ENCODE data around the gene ATP1A2. TPM values are rescaled to one million over a fixed set of nuclear protein-coding genes. Genes with fewer than 3 reads are reported as not detected.

ATP1A2 gene
- total RNA-seq, 1 experiment from 2014 or later = 23.2 TPM

- Mint-ChIP-seq H3K36me3 (no peaks in the 10 kb centered on the region), H3K9me3 (no peaks in the 10 kb centered on the region), H3K4me1 (peaks cover 8% of the 10 kb centered on the region), H3K27ac (no peak overlapping the region), H3K27me3 (ENCODE audit: low read depth) (no peaks in the 10 kb centered on the region), H3K4me3 (no peak overlapping the region)
- ChIA-PET CTCF (interaction anchor here (1.2 to 1.6 kb wide), 2 partner anchors 9 to 35 kb away, joined by 5 to 6 read pairs; no protein-coding TSS in a partner anchor), POLR2A (no interaction called here)
- TF ChIP-seq TCF7 (CRISPR knock-in tag; IDR thresholded peaks at IDR 0.05; ENCODE audit: low read depth) (no peak), EMX1 (CRISPR knock-in tag; IDR thresholded peaks at IDR 0.05) (no peak)
- DNase-seq (ENCODE audit: low spot score) (no peak), ATAC-seq (no peak)
Observed at GRCh38 chr1:160158031-160158430, 42.5 kb downstream of the ATP1A2 start.

DNA sequence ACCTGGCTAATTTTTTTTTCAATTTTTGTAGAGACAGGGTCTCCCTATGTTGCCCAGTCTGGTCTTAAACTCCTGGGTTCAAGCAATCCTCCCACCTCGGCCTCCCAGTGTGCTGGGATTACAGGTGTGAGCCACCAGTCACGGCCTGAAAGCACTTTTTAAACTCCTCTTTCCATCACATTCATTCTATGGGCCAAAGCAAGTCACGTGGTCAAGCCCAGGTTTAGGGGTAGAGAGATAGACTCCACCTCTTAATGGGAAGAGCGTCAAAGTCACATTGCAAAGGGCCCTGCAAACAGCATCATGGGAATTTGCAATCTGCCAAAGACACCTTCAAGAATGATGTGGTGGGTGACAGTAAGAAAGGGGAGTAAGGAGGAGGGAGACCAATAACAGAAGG lies 43.0 kb downstream of the ATP1A2 start:
- H3K4me3 Mint-ChIP-seq = no peak overlapping the region
- no peak for DNase-seq (ENCODE audit: low spot score)
- H3K9me3 Mint-ChIP-seq = no peaks in the 10 kb centered on the region
- ChIA-PET POLR2A (no interaction called here), CTCF (interaction anchor here (1.2 to 2.0 kb wide), 4 partner anchors 9 to 93 kb away, joined by 5 to 11 read pairs (median 6); no protein-coding TSS in a partner anchor)
- ATAC-seq = no peak
- no peak overlapping the region for H3K27ac Mint-ChIP-seq
- H3K36me3 Mint-ChIP-seq = no peaks in the 10 kb centered on the region
- H3K27me3 Mint-ChIP-seq (ENCODE audit: low read depth) = no peaks in the 10 kb centered on the region
- TF ChIP-seq ZNF423 (CRISPR knock-in tag; IDR thresholded peaks at IDR 0.05) (no peak), GRHL2 (CRISPR knock-in tag; IDR thresholded peaks at IDR 0.05; ENCODE audit: insufficient replicate concordance, severe bottlenecking) (no peak), JAZF1 (CRISPR knock-in tag; IDR thresholded peaks at IDR 0.05) (no peak), ZNF532 (CRISPR knock-in tag; IDR thresholded peaks at IDR 0.05; ENCODE audit: borderline replicate concordance) (no peak)
- peaks cover 8% of the 10 kb centered on the region for H3K4me1 Mint-ChIP-seq

GRCh38 chr1:160159846-160160245 lies 44.3 kb downstream of the ATP1A2 start:
- H3K36me3 Mint-ChIP-seq = no peaks in the 10 kb centered on the region
- H3K9me3 Mint-ChIP-seq = no peaks in the 10 kb centered on the region
- peaks cover 8% of the 10 kb centered on the region for H3K4me1 Mint-ChIP-seq
- POLR2A ChIA-PET = no interaction called here
- no peaks in the 10 kb centered on the region for H3K27me3 Mint-ChIP-seq (ENCODE audit: low read depth)
- H3K4me3 Mint-ChIP-seq = no peak overlapping the region
- H3K27ac Mint-ChIP-seq = no peak overlapping the region
- TF ChIP-seq, protein P1, sequence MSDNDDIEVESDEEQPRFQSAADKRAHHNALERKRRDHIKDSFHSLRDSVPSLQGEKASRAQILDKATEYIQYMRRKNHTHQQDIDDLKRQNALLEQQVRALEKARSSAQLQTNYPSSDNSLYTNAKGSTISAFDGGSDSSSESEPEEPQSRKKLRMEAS (CRISPR knock-in tag; IDR thresholded peaks at IDR 0.05) = no peak
- TF ChIP-seq NR2C2 (CRISPR knock-in tag; IDR thresholded peaks at IDR 0.05) (no peak), STAT6 (CRISPR knock-in tag; conservative IDR thresholded peaks at IDR 0.05; ENCODE audit: low read depth) (no peak), TEAD4 (CRISPR knock-in tag; IDR thresholded peaks at IDR 0.05) (no peak), ELF4 (CRISPR knock-in tag; IDR thresholded peaks at IDR 0.05; ENCODE audit: low read depth) (no peak), JUN (CRISPR knock-in tag; IDR thresholded peaks at IDR 0.05) (no peak), NFATC4 (CRISPR knock-in tag; IDR thresholded peaks at IDR 0.05) (no peak), NFYB (CRISPR knock-in tag; conservative IDR thresholded peaks at IDR 0.05; ENCODE audit: low read depth) (no peak), GRHL2 (CRISPR knock-in tag; IDR thresholded peaks at IDR 0.05; ENCODE audit: insufficient replicate concordance, severe bottlenecking) (no peak)
- TF ChIP-seq, protein P2, sequence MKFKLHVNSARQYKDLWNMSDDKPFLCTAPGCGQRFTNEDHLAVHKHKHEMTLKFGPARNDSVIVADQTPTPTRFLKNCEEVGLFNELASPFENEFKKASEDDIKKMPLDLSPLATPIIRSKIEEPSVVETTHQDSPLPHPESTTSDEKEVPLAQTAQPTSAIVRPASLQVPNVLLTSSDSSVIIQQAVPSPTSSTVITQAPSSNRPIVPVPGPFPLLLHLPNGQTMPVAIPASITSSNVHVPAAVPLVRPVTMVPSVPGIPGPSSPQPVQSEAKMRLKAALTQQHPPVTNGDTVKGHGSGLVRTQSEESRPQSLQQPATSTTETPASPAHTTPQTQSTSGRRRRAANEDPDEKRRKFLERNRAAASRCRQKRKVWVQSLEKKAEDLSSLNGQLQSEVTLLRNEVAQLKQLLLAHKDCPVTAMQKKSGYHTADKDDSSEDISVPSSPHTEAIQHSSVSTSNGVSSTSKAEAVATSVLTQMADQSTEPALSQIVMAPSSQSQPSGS (CRISPR knock-in tag; IDR thresholded peaks at IDR 0.05; ENCODE audit: borderline replicate concordance, low read depth) = no peak
- TF ChIP-seq, protein P3, sequence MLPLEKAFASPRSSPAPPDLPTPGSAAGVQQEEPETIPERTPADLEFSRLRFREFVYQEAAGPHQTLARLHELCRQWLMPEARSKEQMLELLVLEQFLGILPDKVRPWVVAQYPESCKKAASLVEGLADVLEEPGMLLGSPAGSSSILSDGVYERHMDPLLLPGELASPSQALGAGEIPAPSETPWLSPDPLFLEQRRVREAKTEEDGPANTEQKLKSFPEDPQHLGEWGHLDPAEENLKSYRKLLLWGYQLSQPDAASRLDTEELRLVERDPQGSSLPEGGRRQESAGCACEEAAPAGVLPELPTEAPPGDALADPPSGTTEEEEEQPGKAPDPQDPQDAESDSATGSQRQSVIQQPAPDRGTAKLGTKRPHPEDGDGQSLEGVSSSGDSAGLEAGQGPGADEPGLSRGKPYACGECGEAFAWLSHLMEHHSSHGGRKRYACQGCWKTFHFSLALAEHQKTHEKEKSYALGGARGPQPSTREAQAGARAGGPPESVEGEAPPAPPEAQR (CRISPR knock-in tag; IDR thresholded peaks at IDR 0.05) = no peak
- TF ChIP-seq, protein P4, sequence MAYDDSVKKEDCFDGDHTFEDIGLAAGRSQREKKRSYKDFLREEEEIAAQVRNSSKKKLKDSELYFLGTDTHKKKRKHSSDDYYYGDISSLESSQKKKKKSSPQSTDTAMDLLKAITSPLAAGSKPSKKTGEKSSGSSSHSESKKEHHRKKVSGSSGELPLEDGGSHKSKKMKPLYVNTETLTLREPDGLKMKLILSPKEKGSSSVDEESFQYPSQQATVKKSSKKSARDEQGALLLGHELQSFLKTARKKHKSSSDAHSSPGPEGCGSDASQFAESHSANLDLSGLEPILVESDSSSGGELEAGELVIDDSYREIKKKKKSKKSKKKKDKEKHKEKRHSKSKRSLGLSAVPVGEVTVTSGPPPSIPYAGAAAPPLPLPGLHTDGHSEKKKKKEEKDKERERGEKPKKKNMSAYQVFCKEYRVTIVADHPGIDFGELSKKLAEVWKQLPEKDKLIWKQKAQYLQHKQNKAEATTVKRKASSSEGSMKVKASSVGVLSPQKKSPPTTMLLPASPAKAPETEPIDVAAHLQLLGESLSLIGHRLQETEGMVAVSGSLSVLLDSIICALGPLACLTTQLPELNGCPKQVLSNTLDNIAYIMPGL (CRISPR knock-in tag; IDR thresholded peaks at IDR 0.05) = no peak
- TF ChIP-seq, protein P5, sequence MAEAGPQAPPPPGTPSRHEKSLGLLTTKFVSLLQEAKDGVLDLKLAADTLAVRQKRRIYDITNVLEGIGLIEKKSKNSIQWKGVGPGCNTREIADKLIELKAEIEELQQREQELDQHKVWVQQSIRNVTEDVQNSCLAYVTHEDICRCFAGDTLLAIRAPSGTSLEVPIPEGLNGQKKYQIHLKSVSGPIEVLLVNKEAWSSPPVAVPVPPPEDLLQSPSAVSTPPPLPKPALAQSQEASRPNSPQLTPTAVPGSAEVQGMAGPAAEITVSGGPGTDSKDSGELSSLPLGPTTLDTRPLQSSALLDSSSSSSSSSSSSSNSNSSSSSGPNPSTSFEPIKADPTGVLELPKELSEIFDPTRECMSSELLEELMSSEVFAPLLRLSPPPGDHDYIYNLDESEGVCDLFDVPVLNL (CRISPR knock-in tag; IDR thresholded peaks at IDR 0.05; ENCODE audit: borderline replicate concordance, low read depth) = no peak
- ATAC-seq (no peak), DNase-seq (ENCODE audit: low spot score) (no peak)
- CTCF ChIA-PET = interaction anchor here (1.4 to 2.4 kb wide), 4 partner anchors 33 to 92 kb away, joined by 4 to 11 read pairs (median 6); no protein-coding TSS in a partner anchor

All from WTC11 (cell line).